Right ventricle myocardium superior (tissue), 1 donor: ENCODE data around the gene IFT81. TPM values are rescaled to one million over a fixed set of nuclear protein-coding genes. Genes with fewer than 3 reads are reported as not detected.
"Not testable (repeated sequence)": the region's sequence is repeated elsewhere in the genome, so short reads cannot be mapped to it uniquely, and the experiment has no call there.

Experiments
- ATAC-seq: fragments of 200-7000 bp; cut with Tn5 transposase; one replicate; pipeline ENCODE4 v1.9.1; 2020; ENCODE audit warnings: mild to moderate bottlenecking; ENCODE audit not compliant: poor library complexity
- DNase-seq: peaks from one replicate; pipeline ENCODE4 v3.0.0-alpha.2; 2020
- intact Hi-C: fragments of 100-400 bp; cut with DNase I; formaldehyde crosslinking; loops from one replicate; pipeline ENCODE4 v1.11.2; 2022
- total RNA-seq: library from RNA; stranded (reverse); fragmentation: NEBNext Ultra II Directional; extraction: Animal tissue kit (Norgen Biotek cat#: 25700); gene quantifications from one replicate; pipeline ENCODE4 v1.2.1, GENCODE V29; 2021
- donor health status: DM: no; HTN: yes; CAD: no; lungs with severe emphysema.

IFT81 gene
- total RNA-seq, 1 donor from 2014 or later: 9.8 TPM

GRCh38 chr12:110180591-110181005 is 56.4 kb downstream of the IFT81 start:
- intact Hi-C loops: no loop called here
- DNase-seq (no peak), ATAC-seq (no peak)

- intact Hi-C loops: no loop called here
- DNase-seq (no peak), ATAC-seq (no peak)
Observed at GRCh38 chr12:110182281-110182680, 58.1 kb downstream of the IFT81 start.

- DNase-seq: no peak
- ATAC-seq: peak; percentile 34
- intact Hi-C loops: no loop called here
Observed at GRCh38 chr12:110183386-110183785, 59.2 kb downstream of the IFT81 start.

- DNase-seq (no peak), ATAC-seq (no peak)
- intact Hi-C loops: no loop called here
Observed at GRCh38 chr12:110185626-110186025, 61.5 kb downstream of the IFT81 start.

GRCh38 chr12:110186059-110186458 is 61.9 kb downstream of the IFT81 start:
- no peak for DNase-seq
- no peak for ATAC-seq
- intact Hi-C loops: no loop called here

- intact Hi-C loops: no loop called here
- no peak for ATAC-seq
- DNase-seq: no peak
Observed at GRCh38 chr12:110193196-110193595, 69.0 kb downstream of the IFT81 start.

- intact Hi-C loops: no loop called here
- ATAC-seq (no peak), DNase-seq (no peak)
Observed at GRCh38 chr12:110197003-110197402, 72.8 kb downstream of the IFT81 start.

GRCh38 chr12:110198386-110198785 is 74.2 kb downstream of the IFT81 start:
- ATAC-seq (no peak), DNase-seq (no peak)
- intact Hi-C loops: no loop called here

- intact Hi-C loops: no loop called here
- ATAC-seq: no peak
- DNase-seq: no peak
Observed at GRCh38 chr12:110199339-110200123, 75.4 kb downstream of the IFT81 start.

- ATAC-seq (no peak), DNase-seq (no peak)
- intact Hi-C loops: no loop called here
Observed at GRCh38 chr12:110200124-110200417, 75.9 kb downstream of the IFT81 start.

- intact Hi-C loops: no loop called here
- DNase-seq (no peak), ATAC-seq (no peak)
Observed at GRCh38 chr12:110201995-110202394, 77.8 kb downstream of the IFT81 start.

GRCh38 chr12:110203546-110203945 is 79.4 kb downstream of the IFT81 start:
- DNase-seq: no peak
- intact Hi-C loops: no loop called here
- no peak for ATAC-seq

GRCh38 chr12:110205931-110206330 is 81.8 kb downstream of the IFT81 start:
- intact Hi-C loops: no loop called here
- DNase-seq: no peak
- no peak for ATAC-seq

GRCh38 chr12:110211639-110212536 is 87.7 kb downstream of the IFT81 start:
- intact Hi-C loops, ATAC-seq, DNase-seq: not testable (repeated sequence)

- no peak for DNase-seq
- intact Hi-C loops: no loop called here
- ATAC-seq: no peak
Observed at GRCh38 chr12:110217996-110218674, 94.0 kb downstream of the IFT81 start.

GRCh38 chr12:110222027-110222426 is 97.9 kb downstream of the IFT81 start:
- DNase-seq (no peak), ATAC-seq (no peak)
- intact Hi-C loops: loop anchor here (5.0 kb wide), 1 partner anchor 60 kb away; the partner anchor contains the start of gene ATP2A2

GRCh38 chr12:110222433-110222832 is 98.3 kb downstream of the IFT81 start:
- no peak for DNase-seq
- intact Hi-C loops: loop anchor here (5.0 kb wide), 1 partner anchor 60 kb away; the partner anchor contains the start of gene ATP2A2
- ATAC-seq: no peak

- DNase-seq (no peak), ATAC-seq (peak; percentile 36)
- intact Hi-C loops: loop anchor here (5.0 kb wide), 1 partner anchor 58 kb away; the partner anchor contains the start of gene ATP2A2
Observed at GRCh38 chr12:110223777-110224378, 99.7 kb downstream of the IFT81 start.
